GM12891 (cell line): ENCODE results near the gene SMIM24.

Source experiments
- DNase-seq: peaks from one replicate; pipeline ENCODE4 v3.0.0; 2011; ENCODE audit warnings: low spot score; ENCODE audit not compliant: insufficient read length
- FAIRE-seq: peaks from 2 replicates; lab custom pipeline; 2011; peaks lifted over from hg19 to GRCh38; lab: Jason Lieb, UNC
- PAX5 ChIP-seq: IDR thresholded peaks from 2 replicates; pipeline ENCODE4 v1.6.1; 2011; ENCODE audit warnings: low read length, moderate library complexity, mild to moderate bottlenecking; ENCODE audit not compliant: insufficient read depth, severe bottlenecking
- POLR2A ChIP-seq: IDR thresholded peaks from 2 replicates; pipeline ENCODE4 v1.6.1; 2011; ENCODE audit warnings: low read depth, low read length, control low read depth
- POLR2AphosphoS5 ChIP-seq: IDR thresholded peaks from 2 replicates; pipeline ENCODE4 v1.6.1; 2011; ENCODE audit warnings: low read depth, low read length, control low read depth
- POU2F2 ChIP-seq: IDR thresholded peaks from 2 replicates; pipeline ENCODE4 v1.6.1; 2011; ENCODE audit warnings: low read depth, mild to moderate bottlenecking, control low read depth, low read length, moderate library complexity
- SPI1 ChIP-seq: IDR thresholded peaks from 2 replicates; pipeline ENCODE4 v1.6.1; 2011; ENCODE audit warnings: low read depth, low read length, control low read depth
- TAF1 ChIP-seq: IDR thresholded peaks from 2 replicates; pipeline ENCODE4 v1.6.1; 2011; ENCODE audit warnings: low read depth, low read length, control low read depth

SMIM24 gene

GRCh38 chr19:3482507-3483225 lies 2.3 kb upstream of the SMIM24 start:
- FAIRE-seq (no peak), DNase-seq (no peak)
- TF ChIP-seq SPI1 = no peak

- FAIRE-seq = no peak
- no peak for TF ChIP-seq POLR2AphosphoS5
- no peak for TF ChIP-seq TAF1
- TF ChIP-seq PAX5 = no peak
- TF ChIP-seq SPI1 = no peak
- TF ChIP-seq POLR2A = no peak
- TF ChIP-seq POU2F2 = no peak
- no peak for DNase-seq
Observed at GRCh38 chr19:3481241-3482090, 1.1 kb upstream of the SMIM24 start.

GRCh38 chr19:3479834-3480215 lies 500 bp downstream of the SMIM24 start:
- DNase-seq = no peak
- no peak for FAIRE-seq
- TF ChIP-seq TAF1 (no peak), POLR2AphosphoS5 (no peak), POLR2A (no peak), SPI1 (no peak), PAX5 (no peak), POU2F2 (no peak)

- FAIRE-seq = no peak
Observed at GRCh38 chr19:3479177-3479833, 1.0 kb downstream of the SMIM24 start.

GRCh38 chr19:3478409-3479176 lies 1.7 kb downstream of the SMIM24 start:
- FAIRE-seq (no peak), DNase-seq (no peak)
- TF ChIP-seq POU2F2 (no peak), PAX5 (no peak), SPI1 (no peak), POLR2A (no peak), POLR2AphosphoS5 (no peak), TAF1 (no peak)

More at GRCh38 chr19:3479177-3479833, 1.0 kb downstream of the SMIM24 start:
- no peak for DNase-seq
- TF ChIP-seq POLR2AphosphoS5 (no peak), POU2F2 (no peak), POLR2A (no peak), PAX5 (no peak), SPI1 (no peak), TAF1 (no peak)

- DNase-seq (no peak), FAIRE-seq (no peak)
- no peak for TF ChIP-seq POU2F2
- TF ChIP-seq TAF1 = no peak
- no peak for TF ChIP-seq PAX5
- TF ChIP-seq POLR2AphosphoS5 = no peak
- TF ChIP-seq POLR2A = no peak
- no peak for TF ChIP-seq SPI1
Observed at GRCh38 chr19:3477951-3478350, 2.4 kb downstream of the SMIM24 start.

GRCh38 chr19:3477506-3477905 lies 2.8 kb downstream of the SMIM24 start:
- peak; percentile 52 for FAIRE-seq
- no peak for TF ChIP-seq PAX5
- TF ChIP-seq TAF1 = no peak
- TF ChIP-seq POLR2A = no peak
- TF ChIP-seq SPI1 = no peak
- TF ChIP-seq POU2F2 = no peak
- TF ChIP-seq POLR2AphosphoS5 = no peak
- DNase-seq = no peak

GRCh38 chr19:3476830-3477229 lies 3.5 kb downstream of the SMIM24 start:
- TF ChIP-seq POU2F2 = no peak
- TF ChIP-seq POLR2A = no peak
- no peak for TF ChIP-seq TAF1
- TF ChIP-seq SPI1 = no peak
- TF ChIP-seq PAX5 = no peak
- no peak for TF ChIP-seq POLR2AphosphoS5
- FAIRE-seq (no peak), DNase-seq (no peak)

- DNase-seq (no peak), FAIRE-seq (no peak)
- TF ChIP-seq POU2F2 = no peak
- TF ChIP-seq PAX5 = no peak
- no peak for TF ChIP-seq POLR2AphosphoS5
- no peak for TF ChIP-seq TAF1
- no peak for TF ChIP-seq SPI1
- TF ChIP-seq POLR2A = no peak
Observed at GRCh38 chr19:3475449-3475848, 4.9 kb downstream of the SMIM24 start.
